Activated CD8-positive, alpha-beta memory T cell treated with anti-CD3 and anti-CD28 coated beads, Interleukin-2, amount 10 ng/mL, durations not matched to agents 7 days and 5 days (primary cell): ENCODE measurements around the gene IL6ST. TPM values are rescaled to one million over a fixed set of nuclear protein-coding genes. Genes with fewer than 3 reads are reported as not detected.
"Not testable (repeated sequence)": the region's sequence is repeated elsewhere in the genome, so short reads cannot be mapped to it uniquely, and the experiment has no call there.

ENCODE experiments used
- ATAC-seq: fragments of 150-1000 bp; cut with Tn5 transposase; one replicate; pipeline ENCODE4 v1.10.0; 2021; ENCODE audit warnings: moderate library complexity
- CTCF ChIA-PET: fragments of 350-600 bp; sonication (Branson Sonifier 250); formaldehyde crosslinking; loops from one replicate; lab custom pipeline; 2021; ENCODE audit warnings: antibody characterized with exemption; lab: Charles Lee
- DNase-seq: peaks from one replicate; pipeline ENCODE4 v3.0.0-alpha.2; 2020
- H3K27ac Mint-ChIP-seq: one replicate; pipeline ENCODE4 v1.8.0; 2021; ENCODE audit warnings: mild to moderate bottlenecking, mixed read lengths
- H3K27me3 Mint-ChIP-seq: one replicate; pipeline ENCODE4 v1.8.0; 2021; ENCODE audit warnings: mixed read lengths
- H3K36me3 Mint-ChIP-seq: one replicate; pipeline ENCODE4 v1.8.0; 2021; ENCODE audit warnings: mild to moderate bottlenecking, mixed read lengths
- H3K4me1 Mint-ChIP-seq: one replicate; pipeline ENCODE4 v1.8.0; 2021; ENCODE audit warnings: mixed read lengths
- H3K4me3 Mint-ChIP-seq: one replicate; pipeline ENCODE4 v1.8.0; 2021; ENCODE audit warnings: mild to moderate bottlenecking, moderate library complexity, mixed read lengths
- H3K9me3 Mint-ChIP-seq: one replicate; pipeline ENCODE4 v1.8.0; 2022; ENCODE audit warnings: low read depth, mixed read lengths
- total RNA-seq, 2 experiments: library from RNA; stranded (reverse); gene quantifications; one replicate each; pipeline ENCODE4 v1.2.3, GENCODE V29; 2021

Gene IL6ST
- total RNA-seq, 2 experiments from 2014 or later, result 17.9 to 24.7 TPM

GRCh38 chr5:56019306-56020272, 24.8 kb upstream of the IL6ST start:
- ATAC-seq (no peak), DNase-seq (no peak)
- H3K27ac Mint-ChIP-seq, result no peak overlapping the region
- peaks cover 19% of the 10 kb centered on the region for H3K27me3 Mint-ChIP-seq
- CTCF ChIA-PET, result no interaction called here
- H3K9me3 Mint-ChIP-seq, result peaks cover 6% of the 10 kb centered on the region
- no peak overlapping the region for H3K4me3 Mint-ChIP-seq
- peaks cover 6% of the 10 kb centered on the region for H3K36me3 Mint-ChIP-seq
- peaks cover 10% of the 10 kb centered on the region for H3K4me1 Mint-ChIP-seq

- peaks cover 8% of the 10 kb centered on the region for H3K36me3 Mint-ChIP-seq
- peaks cover 14% of the 10 kb centered on the region for H3K27me3 Mint-ChIP-seq
- H3K9me3 Mint-ChIP-seq, result peaks cover 6% of the 10 kb centered on the region
- H3K4me3 Mint-ChIP-seq, result no peak overlapping the region
- no peak overlapping the region for H3K27ac Mint-ChIP-seq
- CTCF ChIA-PET, result interaction anchor here (0.9 kb wide), 1 partner anchor 86 kb away, joined by 3 read pairs; no protein-coding TSS in a partner anchor
- no peak for DNase-seq
- ATAC-seq, result no peak
- H3K4me1 Mint-ChIP-seq, result peaks cover 10% of the 10 kb centered on the region
Observed at GRCh38 chr5:56018832-56019231, 24.1 kb upstream of the IL6ST start.

GRCh38 chr5:56014701-56015100, 19.9 kb upstream of the IL6ST start:
- DNase-seq, H3K4me3 Mint-ChIP-seq, H3K9me3 Mint-ChIP-seq, H3K27ac Mint-ChIP-seq, H3K36me3 Mint-ChIP-seq, ATAC-seq, CTCF ChIA-PET, H3K27me3 Mint-ChIP-seq: not testable (repeated sequence)
- peaks cover 25% of the 10 kb centered on the region for H3K4me1 Mint-ChIP-seq

GRCh38 chr5:56013939-56014338, 19.2 kb upstream of the IL6ST start:
- H3K27me3 Mint-ChIP-seq, H3K27ac Mint-ChIP-seq, H3K9me3 Mint-ChIP-seq, H3K4me3 Mint-ChIP-seq, CTCF ChIA-PET, ATAC-seq, DNase-seq, H3K36me3 Mint-ChIP-seq: not testable (repeated sequence)
- peaks cover 18% of the 10 kb centered on the region for H3K4me1 Mint-ChIP-seq

GRCh38 chr5:56012281-56012963, 17.7 kb upstream of the IL6ST start:
- Mint-ChIP-seq H3K4me1 (peaks cover 17% of the 10 kb centered on the region), H3K36me3 (peaks cover 7% of the 10 kb centered on the region), H3K27ac (peak overlapping the region; percentile 52), H3K27me3 (peaks cover 7% of the 10 kb centered on the region), H3K9me3 (peaks cover 6% of the 10 kb centered on the region), H3K4me3 (no peak overlapping the region)
- ATAC-seq (peak; percentile 86), DNase-seq (peak; percentile 64)
- CTCF ChIA-PET, result interaction anchor here (0.6 to 2.0 kb wide), 4 partner anchors 10 to 88 kb away, joined by 3 to 6 read pairs (median 4); partner anchors contain the start of gene IL6ST

GRCh38 chr5:56011835-56012234, 17.1 kb upstream of the IL6ST start:
- H3K4me1 Mint-ChIP-seq, result peaks cover 17% of the 10 kb centered on the region
- H3K4me3 Mint-ChIP-seq, result no peak overlapping the region
- ATAC-seq, result peak; percentile 15
- peak overlapping the region; percentile 52 for H3K27ac Mint-ChIP-seq
- DNase-seq, result no peak
- CTCF ChIA-PET, result interaction anchor here (0.8 to 2.0 kb wide), 3 partner anchors 10 to 77 kb away, joined by 3 to 6 read pairs (median 4); partner anchors contain the start of gene IL6ST
- peaks cover 7% of the 10 kb centered on the region for H3K36me3 Mint-ChIP-seq
- peaks cover 6% of the 10 kb centered on the region for H3K9me3 Mint-ChIP-seq
- H3K27me3 Mint-ChIP-seq, result peaks cover 7% of the 10 kb centered on the region

- CTCF ChIA-PET, result no interaction called here
- Mint-ChIP-seq H3K27me3 (peaks cover 14% of the 10 kb centered on the region), H3K9me3 (no peaks in the 10 kb centered on the region), H3K27ac (no peak overlapping the region), H3K36me3 (peaks cover 2% of the 10 kb centered on the region), H3K4me3 (no peak overlapping the region), H3K4me1 (peaks cover 23% of the 10 kb centered on the region)
- no peak for DNase-seq
- ATAC-seq, result no peak
Observed at GRCh38 chr5:56010431-56010830, 15.7 kb upstream of the IL6ST start.

GRCh38 chr5:56006600-56006999, 11.8 kb upstream of the IL6ST start:
- CTCF ChIA-PET, result no interaction called here
- H3K27me3 Mint-ChIP-seq, result peaks cover 22% of the 10 kb centered on the region
- no peak overlapping the region for H3K27ac Mint-ChIP-seq
- peaks cover 2% of the 10 kb centered on the region for H3K36me3 Mint-ChIP-seq
- H3K9me3 Mint-ChIP-seq, result peaks cover 4% of the 10 kb centered on the region
- H3K4me1 Mint-ChIP-seq, result peaks cover 10% of the 10 kb centered on the region
- H3K4me3 Mint-ChIP-seq, result no peak overlapping the region
- DNase-seq, result no peak
- ATAC-seq, result no peak

GRCh38 chr5:56006094-56006493, 11.3 kb upstream of the IL6ST start:
- Mint-ChIP-seq H3K4me1 (peaks cover 8% of the 10 kb centered on the region), H3K4me3 (no peak overlapping the region), H3K27ac (no peak overlapping the region), H3K36me3 (peaks cover 2% of the 10 kb centered on the region), H3K9me3 (peaks cover 4% of the 10 kb centered on the region), H3K27me3 (peaks cover 22% of the 10 kb centered on the region)
- CTCF ChIA-PET, result no interaction called here
- ATAC-seq (no peak), DNase-seq (no peak)

- no peak overlapping the region for H3K27ac Mint-ChIP-seq
- DNase-seq, result no peak
- no peak overlapping the region for H3K4me3 Mint-ChIP-seq
- H3K9me3 Mint-ChIP-seq, result peaks cover 4% of the 10 kb centered on the region
- peaks cover 20% of the 10 kb centered on the region for H3K27me3 Mint-ChIP-seq
- H3K36me3 Mint-ChIP-seq, result peaks cover 2% of the 10 kb centered on the region
- no peak for ATAC-seq
- peaks cover 6% of the 10 kb centered on the region for H3K4me1 Mint-ChIP-seq
- CTCF ChIA-PET, result no interaction called here
Observed at GRCh38 chr5:56004874-56005273, 10.1 kb upstream of the IL6ST start.

- peaks cover 6% of the 10 kb centered on the region for H3K4me1 Mint-ChIP-seq
- CTCF ChIA-PET, result no interaction called here
- no peak for ATAC-seq
Observed at GRCh38 chr5:56003679-56004078, 8.9 kb upstream of the IL6ST start.

GRCh38 chr5:56003179-56003578, 8.4 kb upstream of the IL6ST start:
- H3K4me3 Mint-ChIP-seq, result no peak overlapping the region
- H3K36me3 Mint-ChIP-seq, result peaks cover 4% of the 10 kb centered on the region
- peaks cover 20% of the 10 kb centered on the region for H3K27me3 Mint-ChIP-seq
- peaks cover 8% of the 10 kb centered on the region for H3K4me1 Mint-ChIP-seq
- DNase-seq (no peak), ATAC-seq (no peak)
- no peak overlapping the region for H3K27ac Mint-ChIP-seq
- CTCF ChIA-PET, result no interaction called here
- H3K9me3 Mint-ChIP-seq, result peaks cover 4% of the 10 kb centered on the region

More at GRCh38 chr5:56003679-56004078, 8.9 kb upstream of the IL6ST start:
- no peak for DNase-seq
- Mint-ChIP-seq H3K27ac (no peak overlapping the region), H3K27me3 (peaks cover 18% of the 10 kb centered on the region), H3K4me3 (no peak overlapping the region), H3K9me3 (peaks cover 4% of the 10 kb centered on the region), H3K36me3 (peaks cover 2% of the 10 kb centered on the region)

GRCh38 chr5:56002303-56002702, 7.5 kb upstream of the IL6ST start:
- peaks cover 12% of the 10 kb centered on the region for H3K4me1 Mint-ChIP-seq
- H3K36me3 Mint-ChIP-seq, result peaks cover 4% of the 10 kb centered on the region
- no peak overlapping the region for H3K4me3 Mint-ChIP-seq
- peaks cover 4% of the 10 kb centered on the region for H3K9me3 Mint-ChIP-seq
- no peak overlapping the region for H3K27ac Mint-ChIP-seq
- no peak for DNase-seq
- no peak for ATAC-seq
- CTCF ChIA-PET, result interaction anchor here (0.6 to 1.1 kb wide), 2 partner anchors 10 to 78 kb away, joined by 3 to 6 read pairs; no protein-coding TSS in a partner anchor
- peaks cover 20% of the 10 kb centered on the region for H3K27me3 Mint-ChIP-seq
